Panc1 (cell line): ENCODE results near the gene RTL5. TPM values are rescaled to one million over a fixed set of nuclear protein-coding genes. Genes with fewer than 3 reads are reported as not detected.

Source experiments
- ATAC-seq: fragments of 200-7000 bp; cut with Tn5 transposase; 2 replicates; pipeline ENCODE4 v1.9.1; 2020; ENCODE audit warnings: mild to moderate bottlenecking, moderate library complexity
- BruUV-seq: library from RNA; stranded (reverse); fragments of 400-500 nt; replicated peaks from 2 replicates; lab custom pipeline; 2021; lab: Mats Ljungman, UMichigan
- CTCF ChIA-PET: fragments of 300-600 bp; sonication (Branson Sonifier 250); formaldehyde crosslinking; loops from one replicate; lab custom pipeline; 2022; ENCODE audit warnings: antibody characterized with exemption; lab: Charles Lee
- POLR2A ChIA-PET: fragments of 300-600 bp; sonication (Branson Sonifier 250); formaldehyde crosslinking; loops from one replicate; lab custom pipeline; 2022; ENCODE audit warnings: antibody characterized with exemption; lab: Charles Lee
- DNase-seq: peaks from one replicate; pipeline ENCODE4 v3.0.0-alpha.2; 2010; ENCODE audit warnings: low read depth, low spot score
- H3K27ac ChIP-seq: 2 replicates; pipeline ENCODE4 v1.5.1; 2011; ENCODE audit warnings: mild to moderate bottlenecking, low read length, inconsistent platforms
- H3K27me3 ChIP-seq: fragments of 200-500 bp; sonication (Bioruptor generic); 2 replicates; pipeline ENCODE4 v1.6.0; 2014; ENCODE audit warnings: low read length, inconsistent platforms; ENCODE audit not compliant: control insufficient read depth, insufficient read depth
- H3K36me3 ChIP-seq: fragments of 200-500 bp; sonication (Bioruptor generic); 2 replicates; pipeline ENCODE4 v1.5.1; 2014; ENCODE audit warnings: inconsistent platforms, mild to moderate bottlenecking, low read length, moderate library complexity; ENCODE audit not compliant: control insufficient read depth, insufficient read depth
- H3K4me1 ChIP-seq: 2 replicates; pipeline ENCODE4 v1.5.1; 2011; ENCODE audit warnings: inconsistent platforms, mild to moderate bottlenecking, low read length, moderate library complexity; ENCODE audit not compliant: control insufficient read depth, insufficient read depth
- H3K4me3 ChIP-seq, 2 experiments: 2 replicates each; pipeline ENCODE4 v1.5.1; 2011 to 2012; ENCODE audit warnings: low read depth in 2 of 2, low read length in 2 of 2, mild to moderate bottlenecking in 2 of 2, inconsistent platforms in 1 of 2, moderate library complexity in 1 of 2
- H3K9me3 ChIP-seq: fragments of 200-500 bp; sonication (Bioruptor generic); 2 replicates; pipeline ENCODE4 v1.5.1; 2014; ENCODE audit warnings: low read depth, mild to moderate bottlenecking, inconsistent platforms, low read length, moderate library complexity; ENCODE audit not compliant: control insufficient read depth, insufficient read depth
- POLR2AphosphoS5 ChIP-seq: IDR thresholded peaks from 2 replicates; pipeline ENCODE4 v1.6.1; 2012; ENCODE audit warnings: mild to moderate bottlenecking, low read depth, low read length, moderate library complexity
- REST ChIP-seq, 2 experiments: IDR thresholded peaks; 2 replicates each; pipeline ENCODE4 v1.6.1; 2011 to 2012; ENCODE audit warnings: low read depth in 2 of 2, control low read depth in 1 of 2, low read length in 1 of 2, mild to moderate bottlenecking in 1 of 2, moderate library complexity in 1 of 2; ENCODE audit not compliant: insufficient read depth in 1 of 2
- SIN3A ChIP-seq: IDR thresholded peaks from 2 replicates; pipeline ENCODE4 v1.6.1; 2012; ENCODE audit warnings: low read depth, mild to moderate bottlenecking, low read length, moderate library complexity, borderline replicate concordance; ENCODE audit not compliant: insufficient read depth
- TCF7L2 ChIP-seq: IDR thresholded peaks from 2 replicates; pipeline ENCODE4 v1.6.1; 2011; ENCODE audit warnings: mild to moderate bottlenecking, low read depth, low read length, inconsistent platforms
- in situ Hi-C: cut with HindIII; loops from 2 replicates; pipeline ENCODE4 v1.10.0; 2016; ENCODE audit warnings: low sequenced_read_pairs, low pct_unique_long_range_greater_than_20kb
- intact Hi-C: fragments of 100-400 bp; cut with micrococcal nuclease; formaldehyde crosslinking; loops from one replicate; pipeline ENCODE4 v1.10.0; 2022; ENCODE audit not compliant: unreplicated experiment
- total RNA-seq: library from RNA; stranded (reverse); gene quantifications from one replicate; pipeline ENCODE4 v1.2.1, GENCODE V29; 2021; ENCODE audit not compliant: unreplicated experiment
- TF ChIP-seq, protein P1 (sequence below): fragments of 450-650 bp; IDR thresholded peaks from 2 replicates; pipeline ENCODE4 v1.5.1; 2017; ENCODE audit warnings: mild to moderate bottlenecking

The RTL5 gene
- total RNA-seq, 1 experiment from 2014 or later: 11.0 TPM

- intact Hi-C loops: no loop called here
- Histone ChIP-seq H3K27me3 (no peaks in the 10 kb centered on the region), H3K9me3 (no peaks in the 10 kb centered on the region), H3K4me1 (no peaks in the 10 kb centered on the region), H3K36me3 (no peaks in the 10 kb centered on the region), H3K4me3 (no peak overlapping the region), H3K27ac (no peak overlapping the region)
- DNase-seq (no peak), ATAC-seq (no peak)
- no TSS peak for BruUV-seq
- in situ Hi-C loops: no loop called here
- ChIA-PET CTCF (no interaction called here), POLR2A (interaction anchor here (0.6 kb wide), 1 partner anchor 32 kb away, joined by 3 read pairs; no protein-coding TSS in a partner anchor)
- TF ChIP-seq POLR2AphosphoS5 (no peak), SIN3A (no peak), REST (IDR thresholded peaks at IDR 0.05; ENCODE audit: insufficient read depth in 1 of 2, low read depth in 2 of 2, low read length in 1 of 2) (no peak), TCF7L2 (no peak)
- TF ChIP-seq, protein P1, sequence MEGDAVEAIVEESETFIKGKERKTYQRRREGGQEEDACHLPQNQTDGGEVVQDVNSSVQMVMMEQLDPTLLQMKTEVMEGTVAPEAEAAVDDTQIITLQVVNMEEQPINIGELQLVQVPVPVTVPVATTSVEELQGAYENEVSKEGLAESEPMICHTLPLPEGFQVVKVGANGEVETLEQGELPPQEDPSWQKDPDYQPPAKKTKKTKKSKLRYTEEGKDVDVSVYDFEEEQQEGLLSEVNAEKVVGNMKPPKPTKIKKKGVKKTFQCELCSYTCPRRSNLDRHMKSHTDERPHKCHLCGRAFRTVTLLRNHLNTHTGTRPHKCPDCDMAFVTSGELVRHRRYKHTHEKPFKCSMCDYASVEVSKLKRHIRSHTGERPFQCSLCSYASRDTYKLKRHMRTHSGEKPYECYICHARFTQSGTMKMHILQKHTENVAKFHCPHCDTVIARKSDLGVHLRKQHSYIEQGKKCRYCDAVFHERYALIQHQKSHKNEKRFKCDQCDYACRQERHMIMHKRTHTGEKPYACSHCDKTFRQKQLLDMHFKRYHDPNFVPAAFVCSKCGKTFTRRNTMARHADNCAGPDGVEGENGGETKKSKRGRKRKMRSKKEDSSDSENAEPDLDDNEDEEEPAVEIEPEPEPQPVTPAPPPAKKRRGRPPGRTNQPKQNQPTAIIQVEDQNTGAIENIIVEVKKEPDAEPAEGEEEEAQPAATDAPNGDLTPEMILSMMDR: no peak
These were observed 34.6 kb downstream of the RTL5 start for GRCh38 chrX:72097098-72097497.

DNA sequence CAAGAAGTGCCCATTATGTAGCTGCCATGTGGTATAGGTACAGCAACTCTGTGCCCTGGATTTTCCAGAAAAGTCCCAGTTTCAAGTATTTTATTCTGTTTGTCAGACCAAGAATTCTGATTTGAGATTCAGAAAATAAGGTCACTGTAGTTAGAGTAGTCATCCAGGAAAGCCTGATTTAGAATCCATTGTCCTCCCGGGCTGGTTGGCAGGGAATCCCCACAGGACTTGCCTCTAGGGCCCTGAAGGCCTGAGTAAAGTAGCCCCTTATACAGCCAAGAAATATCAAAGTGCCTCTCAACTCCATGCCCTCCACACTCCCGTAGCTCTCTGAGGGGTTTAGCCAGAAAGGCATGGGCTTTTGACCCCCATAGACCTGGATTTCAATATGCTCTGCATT lies 36.3 kb downstream of the RTL5 start:
- H3K9me3 ChIP-seq: no peaks in the 10 kb centered on the region
- no peak for DNase-seq
- no peak overlapping the region for H3K27ac ChIP-seq
- no peaks in the 10 kb centered on the region for H3K27me3 ChIP-seq
- CTCF ChIA-PET: no interaction called here
- POLR2A ChIA-PET: no interaction called here
- no peaks in the 10 kb centered on the region for H3K36me3 ChIP-seq
- BruUV-seq: no TSS peak
- TF ChIP-seq, protein P1: no peak
- TF ChIP-seq TCF7L2: no peak
- TF ChIP-seq POLR2AphosphoS5: no peak
- TF ChIP-seq SIN3A: no peak
- TF ChIP-seq REST (IDR thresholded peaks at IDR 0.05; ENCODE audit: insufficient read depth in 1 of 2, low read depth in 2 of 2, low read length in 1 of 2): no peak
- H3K4me1 ChIP-seq: no peaks in the 10 kb centered on the region
- no peak for ATAC-seq
- intact Hi-C loops (no loop called here), in situ Hi-C loops (no loop called here)
- no peak overlapping the region for H3K4me3 ChIP-seq
